Measurements from ENCODE around the gene SUMF2.
"Not testable (repeated sequence)": the region's sequence is repeated elsewhere in the genome, so short reads cannot be mapped to it uniquely, and the experiment has no call there.

Gene SUMF2

GRCh38 chr7:56106108-56107073 is 42.3 kb downstream of the SUMF2 start, which contains the start of gene CHCHD2:
Gene CHCHD2 (minus strand): TSS chr7:56106476. CDS start chr7:56106413, 63 bp downstream.
- peak; percentile 90 for DNase-seq (ENCODE audit: low read depth)

DNA sequence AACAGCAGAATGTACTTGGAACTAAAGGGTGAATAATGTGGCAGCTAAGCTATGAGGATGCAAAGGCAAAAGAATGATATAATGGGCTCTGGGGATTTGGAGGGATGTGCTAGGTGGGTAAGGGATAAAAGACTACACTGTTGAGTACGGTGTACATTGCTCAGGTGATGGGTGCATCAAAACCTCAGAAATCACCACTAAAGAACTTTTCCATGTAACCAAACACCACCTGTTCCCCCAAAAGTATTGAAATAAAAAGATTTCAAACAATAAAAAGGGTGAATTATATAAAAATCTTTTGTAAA is 43.8 kb downstream of the SUMF2 start:
- no peak for DNase-seq (ENCODE audit: low read depth)

DNA sequence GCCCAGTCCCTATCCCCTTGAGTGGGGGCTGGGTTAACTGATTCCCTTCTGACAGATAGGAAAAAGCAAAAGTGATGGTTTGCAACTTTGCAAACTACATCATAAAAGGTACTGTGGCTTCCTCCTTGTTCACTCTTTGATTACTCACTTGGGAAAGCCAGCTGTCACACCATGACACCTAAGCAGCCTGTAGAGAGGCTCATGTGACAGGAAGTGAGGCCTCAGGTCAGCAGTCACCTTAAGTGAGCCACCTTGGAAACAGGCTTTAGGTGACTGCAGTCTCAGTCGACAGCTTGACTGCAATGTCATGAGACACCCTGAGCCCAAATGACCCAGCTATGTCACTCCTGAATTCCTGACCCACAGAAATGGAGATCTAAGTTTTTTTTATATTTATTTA is 46.5 kb downstream of the SUMF2 start:
- DNase-seq (ENCODE audit: low read depth): no peak

- DNase-seq (ENCODE audit: low read depth): not testable (repeated sequence)
These were observed 48.2 kb downstream of the SUMF2 start for GRCh38 chr7:56112244-56112643.

GRCh38 chr7:56115852-56116538 is 51.9 kb downstream of the SUMF2 start, which contains the start of gene NUPR2:
Gene NUPR2 (minus strand): TSS chr7:56116417. CDS start chr7:56116314, 103 bp downstream.
- DNase-seq (ENCODE audit: low read depth): no peak

- DNase-seq (ENCODE audit: low read depth): no peak
These were observed 57.4 kb downstream of the SUMF2 start for GRCh38 chr7:56121440-56121839.

DNA sequence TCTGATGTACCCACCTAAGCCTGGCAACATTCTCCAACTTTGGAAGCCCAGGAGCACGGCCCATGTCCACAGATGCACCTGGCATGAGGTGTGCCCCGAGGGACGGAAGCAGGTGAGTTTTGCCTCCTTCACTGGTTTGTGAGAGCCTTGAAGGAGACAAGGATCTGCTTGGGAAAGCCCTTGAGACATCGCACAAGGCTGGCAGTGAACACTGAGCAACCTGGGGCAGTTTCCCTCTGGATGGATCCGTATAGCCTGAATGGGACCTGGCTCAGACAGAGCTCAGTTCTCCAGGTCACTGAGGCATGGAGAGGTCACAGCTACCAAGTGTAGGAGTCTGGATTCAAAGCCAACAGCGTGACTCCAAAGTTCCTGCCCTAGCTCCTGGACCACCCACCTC is 60.9 kb downstream of the SUMF2 start:
- no peak for DNase-seq (ENCODE audit: low read depth)

DNA sequence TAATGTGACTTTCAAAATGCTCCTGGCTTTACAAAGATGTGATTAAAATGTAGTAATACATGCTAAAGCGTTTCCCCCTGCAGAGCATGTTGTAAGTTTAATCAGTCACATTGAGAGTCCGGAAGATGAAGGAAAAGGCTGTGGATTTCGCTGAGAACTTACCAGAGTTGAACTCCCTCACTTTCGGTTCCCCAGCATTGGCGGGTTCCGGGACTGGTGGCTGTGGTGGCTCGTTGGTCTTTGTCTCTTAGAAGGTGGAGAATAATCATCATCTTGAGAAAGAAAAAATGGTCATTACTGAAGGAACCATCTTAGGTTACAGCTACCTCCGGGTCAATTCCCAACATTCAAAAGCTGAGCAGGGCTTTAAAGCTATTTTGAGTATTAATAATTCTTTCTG is 61.7 kb downstream of the SUMF2 start:
- no peak for DNase-seq (ENCODE audit: low read depth)

- DNase-seq (ENCODE audit: low read depth): no peak
These were observed 63.3 kb downstream of the SUMF2 start for GRCh38 chr7:56127241-56127975.

Measured in activated T-cell treated with anti-CD3 and anti-CD28 coated beads for 24 hours (primary cell).